Hepatocyte (in vitro differentiated cells): Measurements from ENCODE around the gene MAST2. TPM values are rescaled to one million over a fixed set of nuclear protein-coding genes. Genes with fewer than 3 reads are reported as not detected.

ENCODE experiments used
- DNase-seq: peaks from one replicate; pipeline ENCODE4 v3.0.0-alpha.2; 2016; ENCODE audit warnings: low spot score
- H2AFZ ChIP-seq: fragments of 200-600 bp; sonication (generic); 2 replicates; pipeline ENCODE4 v1.6.0; 2016; ENCODE audit warnings: antibody characterized with exemption, mild to moderate bottlenecking
- H3K27ac ChIP-seq: fragments of 200-600 bp; sonication (generic); 2 replicates; pipeline ENCODE4 v1.5.1; 2016; ENCODE audit warnings: mild to moderate bottlenecking
- H3K27me3 ChIP-seq: fragments of 200-600 bp; sonication (generic); 2 replicates; pipeline ENCODE4 v1.6.1; 2016
- H3K36me3 ChIP-seq: fragments of 200-600 bp; sonication (generic); replicated peaks from 2 replicates; pipeline ENCODE4 v1.5.1; 2016; ENCODE audit warnings: low read depth; ENCODE audit not compliant: insufficient read depth
- H3K4me1 ChIP-seq: fragments of 200-600 bp; sonication (generic); 2 replicates; pipeline ENCODE4 v1.5.1; 2016; ENCODE audit warnings: mild to moderate bottlenecking, moderate library complexity; ENCODE audit not compliant: insufficient read depth
- H3K4me2 ChIP-seq: fragments of 200-600 bp; sonication (generic); 2 replicates; pipeline ENCODE4 v1.6.0; 2016
- H3K4me3 ChIP-seq: fragments of 200-600 bp; sonication (generic); 2 replicates; pipeline ENCODE4 v1.5.1; 2016; ENCODE audit warnings: mild to moderate bottlenecking
- H3K79me2 ChIP-seq: fragments of 200-600 bp; sonication (generic); 2 replicates; pipeline ENCODE4 v1.6.0; 2017; ENCODE audit warnings: mild to moderate bottlenecking
- H3K9me2 ChIP-seq: fragments of 200-600 bp; sonication (generic); replicated peaks from 2 replicates; pipeline ENCODE4 v1.6.0; 2017; ENCODE audit warnings: mild to moderate bottlenecking; ENCODE audit not compliant: insufficient read depth
- H3K9me3 ChIP-seq: fragments of 200-600 bp; sonication (generic); 2 replicates; pipeline ENCODE4 v1.5.1; 2016; ENCODE audit warnings: low read depth, mild to moderate bottlenecking
- H4K20me1 ChIP-seq: fragments of 200-600 bp; sonication (generic); 2 replicates; pipeline ENCODE4 v1.6.0; 2016; ENCODE audit warnings: mild to moderate bottlenecking; ENCODE audit not compliant: insufficient read depth, poor library complexity, severe bottlenecking
- CTCF ChIP-seq: fragments of 200-600 bp; sonication (generic); IDR thresholded peaks from 2 replicates; pipeline ENCODE4 v1.5.1; 2016; ENCODE audit warnings: antibody characterized with exemption, mild to moderate bottlenecking; ENCODE audit not compliant: poor library complexity
- EZH2 ChIP-seq: fragments of 200-600 bp; sonication (generic); IDR thresholded peaks from 2 replicates; pipeline ENCODE4 v1.6.1; 2016; ENCODE audit warnings: antibody characterized with exemption, mild to moderate bottlenecking, borderline replicate concordance
- EZH2phosphoT487 ChIP-seq: fragments of 200-600 bp; sonication (generic); IDR thresholded peaks from one replicate; pipeline ENCODE4 v1.6.1; 2018; ENCODE audit warnings: antibody characterized with exemption, mild to moderate bottlenecking, low read depth, moderate library complexity; ENCODE audit not compliant: unreplicated experiment, severe bottlenecking
- WGBS: methylation state at CpG from one replicate; pipeline ENCODE4 v1.1.6; 2016; ENCODE audit warnings: low lambda C conversion rate; ENCODE audit errors: missing lambda C conversion rate; 5-methylcytosine and 5-hydroxymethylcytosine counted together
- polyA plus RNA-seq: library from polyadenylated mRNA; unstranded; fragments of >200 nt; fragmentation: Nextera tagmentation; extraction: Ambion mirVana; gene quantifications from 2 replicates; pipeline ENCODE4 v1.2.1, GENCODE V29; 2016
- total RNA-seq: library from RNA; depleted of rRNA; stranded (reverse); fragments of >200 nt; gene quantifications from 2 replicates; pipeline ENCODE4 v1.2.3, GENCODE V29; 2014

Gene MAST2
- total and polyA plus RNA-seq, 2 experiments from 2014 or later, result 25.8 to 33.5 TPM

GRCh38 chr1:45767035-45767434 is 36.4 kb upstream of the MAST2 start:
- Histone ChIP-seq H3K27ac (no peak overlapping the region), H3K9me3 (no peaks in the 10 kb centered on the region), H3K9me2 (no peaks in the 10 kb centered on the region), H3K36me3 (no peaks in the 10 kb centered on the region), H3K4me1 (no peaks in the 10 kb centered on the region), H3K79me2 (no peaks in the 10 kb centered on the region), H2AFZ (no peak overlapping the region), H3K4me3 (no peak overlapping the region), H3K27me3 (no peaks in the 10 kb centered on the region), H4K20me1 (no peaks in the 10 kb centered on the region), H3K4me2 (no peak overlapping the region)
- DNase-seq, result no peak
- 74% methylated on average over 6 of the region's 6 CpGs for WGBS
- TF ChIP-seq EZH2phosphoT487 (no peak), EZH2 (no peak), CTCF (no peak)

GRCh38 chr1:45769261-45769932 is 34.0 kb upstream of the MAST2 start:
- H3K9me2 ChIP-seq, result no peaks in the 10 kb centered on the region
- H3K4me1 ChIP-seq, result no peaks in the 10 kb centered on the region
- WGBS, result 39% methylated on average over 4 of the region's 4 CpGs
- DNase-seq, result no peak
- peak overlapping the region; percentile 21 for H2AFZ ChIP-seq
- no peaks in the 10 kb centered on the region for H3K27me3 ChIP-seq
- H4K20me1 ChIP-seq, result no peaks in the 10 kb centered on the region
- no peak overlapping the region for H3K4me2 ChIP-seq
- H3K79me2 ChIP-seq, result no peaks in the 10 kb centered on the region
- TF ChIP-seq EZH2 (no peak), EZH2phosphoT487 (no peak), CTCF (no peak)
- H3K4me3 ChIP-seq, result no peak overlapping the region
- H3K9me3 ChIP-seq, result no peaks in the 10 kb centered on the region
- H3K27ac ChIP-seq, result no peak overlapping the region
- no peaks in the 10 kb centered on the region for H3K36me3 ChIP-seq

GRCh38 chr1:45772971-45773370 is 30.4 kb upstream of the MAST2 start:
- no peaks in the 10 kb centered on the region for H3K36me3 ChIP-seq
- H3K9me3 ChIP-seq, result no peaks in the 10 kb centered on the region
- H3K79me2 ChIP-seq, result no peaks in the 10 kb centered on the region
- H3K4me2 ChIP-seq, result no peak overlapping the region
- H3K27me3 ChIP-seq, result no peaks in the 10 kb centered on the region
- H3K4me1 ChIP-seq, result no peaks in the 10 kb centered on the region
- DNase-seq, result no peak
- no peak overlapping the region for H3K27ac ChIP-seq
- H3K9me2 ChIP-seq, result no peaks in the 10 kb centered on the region
- TF ChIP-seq EZH2phosphoT487 (no peak), CTCF (no peak), EZH2 (no peak)
- WGBS, result 86% methylated on average over 3 of the region's 3 CpGs
- no peak overlapping the region for H3K4me3 ChIP-seq
- H4K20me1 ChIP-seq, result no peaks in the 10 kb centered on the region
- H2AFZ ChIP-seq, result no peak overlapping the region

- Histone ChIP-seq H2AFZ (no peak overlapping the region), H4K20me1 (no peaks in the 10 kb centered on the region), H3K27me3 (no peaks in the 10 kb centered on the region), H3K9me2 (no peaks in the 10 kb centered on the region), H3K27ac (no peak overlapping the region), H3K4me2 (no peak overlapping the region), H3K9me3 (no peaks in the 10 kb centered on the region), H3K79me2 (no peaks in the 10 kb centered on the region), H3K4me1 (no peaks in the 10 kb centered on the region), H3K36me3 (no peaks in the 10 kb centered on the region), H3K4me3 (no peak overlapping the region)
- 88% methylated on average over 3 of the region's 3 CpGs for WGBS
- DNase-seq, result no peak
- TF ChIP-seq EZH2phosphoT487 (no peak), EZH2 (no peak), CTCF (no peak)
Observed at GRCh38 chr1:45775794-45776193, 27.6 kb upstream of the MAST2 start.
